Cortex of kidney (tissue), 1 donor: Measurements from ENCODE around the gene NOSTRIN.
"Not testable (repeated sequence)": the region's sequence is repeated elsewhere in the genome, so short reads cannot be mapped to it uniquely, and the experiment has no call there.

Source experiments
- DNase-seq: peaks from one replicate; lab custom pipeline; 2025; lab: John Stamatoyannopoulos, UW

Gene NOSTRIN

GRCh38 chr2:168790226-168790902 lies 12.1 kb upstream of the NOSTRIN start:
- DNase-seq, result no peak

- not testable (repeated sequence) for DNase-seq
Observed at GRCh38 chr2:168791140-168791539, 11.3 kb upstream of the NOSTRIN start.

DNA sequence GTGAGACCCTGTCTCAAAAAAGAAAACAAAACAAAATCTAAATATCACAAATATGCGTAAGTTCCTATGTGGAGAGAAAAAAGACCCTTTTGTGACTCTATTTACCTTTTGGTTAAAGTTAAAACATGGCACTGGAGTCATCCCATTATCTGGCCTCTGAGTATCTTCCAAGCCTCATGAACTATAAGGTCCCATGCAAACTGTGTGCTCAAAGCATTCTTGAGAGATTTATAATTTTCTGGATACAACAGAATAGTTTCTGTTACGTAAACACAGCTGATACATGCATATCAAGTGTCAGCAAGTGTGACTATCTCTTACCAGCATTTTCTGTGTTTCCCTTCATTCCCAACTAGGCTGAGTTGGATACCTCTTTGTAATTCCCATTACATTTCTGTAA lies 8.8 kb upstream of the NOSTRIN start:
- no peak for DNase-seq

GRCh38 chr2:168794968-168795367 lies 7.5 kb upstream of the NOSTRIN start:
- no peak for DNase-seq

- DNase-seq, result no peak
Observed at GRCh38 chr2:168796090-168796577, 6.3 kb upstream of the NOSTRIN start.

DNA sequence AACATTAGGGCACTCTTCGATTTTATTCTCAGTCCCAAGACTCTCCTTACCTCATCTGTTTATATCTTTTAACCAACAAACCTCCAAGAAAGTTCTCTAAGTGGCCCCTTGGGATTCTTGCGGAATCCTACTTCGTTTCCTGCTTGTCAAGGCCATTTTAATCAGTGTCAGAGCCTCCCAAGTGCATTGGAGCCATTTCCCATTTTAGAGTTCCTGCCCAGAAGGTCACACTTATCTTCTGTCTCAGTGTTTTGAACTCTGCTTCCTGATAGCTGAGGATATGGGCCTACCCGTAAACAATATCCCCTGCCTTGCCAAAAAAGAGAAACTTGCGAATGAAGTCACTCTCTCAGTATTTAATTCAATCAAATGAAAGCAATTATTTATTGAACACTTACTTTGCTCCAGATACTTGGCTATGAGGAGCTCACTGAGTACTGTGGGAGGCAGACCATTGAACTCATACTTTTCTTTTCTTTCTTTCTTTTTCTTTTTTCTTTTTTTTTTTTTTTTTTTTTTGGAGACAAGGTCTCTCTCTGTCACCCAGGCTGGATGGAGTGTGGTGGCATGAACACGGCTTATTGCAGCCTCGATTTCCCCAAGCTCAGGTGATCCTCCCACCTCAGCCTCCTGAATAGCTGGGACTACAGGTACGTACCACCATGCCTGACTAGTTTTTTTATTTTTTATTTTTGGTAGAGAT lies 5.7 kb upstream of the NOSTRIN start:
- no peak for DNase-seq

- DNase-seq, result no peak
Observed at GRCh38 chr2:168797286-168797655, 5.2 kb upstream of the NOSTRIN start.

- no peak for DNase-seq
Observed at GRCh38 chr2:168798076-168798887, 4.2 kb upstream of the NOSTRIN start.

- DNase-seq, result no peak
Observed at GRCh38 chr2:168798888-168799410, 3.5 kb upstream of the NOSTRIN start.

DNA sequence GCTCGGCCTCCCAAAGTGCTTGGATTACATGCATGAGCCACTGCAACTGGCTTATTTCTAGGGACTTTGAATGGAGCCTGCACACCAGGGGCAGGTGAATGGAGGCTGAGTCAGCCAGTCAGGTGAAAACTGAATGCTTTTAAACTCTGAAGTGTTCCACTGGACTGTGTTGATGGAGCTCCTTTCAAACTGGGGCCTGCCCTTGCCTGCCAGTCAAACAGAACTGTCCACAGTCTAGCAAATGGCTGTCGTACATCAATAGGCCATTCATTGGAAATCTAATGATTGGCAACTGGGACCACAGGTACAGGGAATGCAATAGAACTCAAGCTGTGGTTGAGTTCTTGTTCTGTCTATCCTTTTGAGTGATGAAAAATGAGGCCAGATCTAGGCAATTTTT lies 966 bp upstream of the NOSTRIN start:
- DNase-seq, result no peak

- DNase-seq, result no peak
Observed at GRCh38 chr2:168802859-168803725, 655 bp downstream of the NOSTRIN start.

DNA sequence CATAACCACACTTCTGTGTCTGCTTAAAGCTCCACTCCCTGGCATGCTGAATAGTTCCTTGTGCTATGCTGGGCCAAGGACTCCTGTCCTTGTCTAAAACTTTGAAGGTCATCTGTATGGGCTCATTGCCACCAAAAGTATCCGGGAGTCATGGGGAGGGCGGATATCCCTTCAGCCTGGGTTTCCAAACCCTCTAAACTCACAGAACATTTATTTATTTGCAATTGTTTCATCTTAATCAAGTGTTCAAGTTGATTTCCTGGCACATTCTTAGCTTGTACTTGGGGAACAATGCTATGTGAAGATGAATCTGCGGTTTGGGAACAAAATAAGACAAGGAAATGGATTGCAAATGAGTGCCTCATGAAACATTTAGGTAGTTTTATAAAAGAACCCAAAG lies 1.8 kb downstream of the NOSTRIN start:
- DNase-seq, result no peak

DNA sequence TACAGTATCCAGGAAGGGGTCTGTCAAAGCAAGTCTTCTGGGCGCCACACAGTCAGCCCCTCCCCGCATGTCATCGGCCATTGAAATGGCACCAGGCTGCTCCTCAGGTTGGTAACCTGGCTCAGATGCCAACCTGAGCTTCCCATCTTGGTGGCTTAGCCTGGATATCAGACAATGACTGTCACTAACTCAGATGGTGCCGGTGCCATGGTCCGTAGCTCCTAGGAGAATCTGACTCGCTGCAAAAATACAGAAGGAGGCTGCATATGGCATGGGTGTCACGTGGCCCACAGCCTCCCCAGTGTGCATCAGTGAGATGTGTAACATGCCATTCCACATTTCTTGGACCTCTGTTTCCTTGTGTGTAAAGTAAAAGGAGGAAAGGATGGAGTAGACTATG lies 3.2 kb downstream of the NOSTRIN start:
- DNase-seq, result no peak

DNA sequence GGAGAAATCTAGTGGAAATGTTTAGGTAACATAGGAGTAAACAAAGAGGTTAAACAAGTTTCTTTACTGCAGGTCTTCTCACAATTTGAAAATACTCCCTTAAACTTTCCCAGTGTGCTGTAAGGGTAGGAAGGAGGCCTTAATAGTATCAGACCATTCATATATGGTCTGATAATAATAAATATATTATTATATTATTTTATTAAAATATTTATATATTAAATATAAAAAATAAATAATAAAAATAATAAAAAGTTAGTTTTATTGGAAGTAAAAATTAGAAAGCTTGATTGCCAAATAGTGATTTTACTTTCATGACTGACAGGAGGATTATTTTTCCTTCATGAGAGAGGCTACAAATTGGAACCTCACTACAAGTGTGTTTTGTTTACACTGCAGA lies 7.1 kb downstream of the NOSTRIN start:
- no peak for DNase-seq

- DNase-seq, result no peak
Observed at GRCh38 chr2:168810235-168810634, 7.8 kb downstream of the NOSTRIN start.

- DNase-seq, result no peak
Observed at GRCh38 chr2:168811696-168812095, 9.3 kb downstream of the NOSTRIN start.

- DNase-seq, result no peak
Observed at GRCh38 chr2:168814046-168814445, 11.6 kb downstream of the NOSTRIN start.

- no peak for DNase-seq
Observed at GRCh38 chr2:168814939-168815907, 12.8 kb downstream of the NOSTRIN start.

GRCh38 chr2:168816369-168816768 lies 13.9 kb downstream of the NOSTRIN start:
- no peak for DNase-seq

DNA sequence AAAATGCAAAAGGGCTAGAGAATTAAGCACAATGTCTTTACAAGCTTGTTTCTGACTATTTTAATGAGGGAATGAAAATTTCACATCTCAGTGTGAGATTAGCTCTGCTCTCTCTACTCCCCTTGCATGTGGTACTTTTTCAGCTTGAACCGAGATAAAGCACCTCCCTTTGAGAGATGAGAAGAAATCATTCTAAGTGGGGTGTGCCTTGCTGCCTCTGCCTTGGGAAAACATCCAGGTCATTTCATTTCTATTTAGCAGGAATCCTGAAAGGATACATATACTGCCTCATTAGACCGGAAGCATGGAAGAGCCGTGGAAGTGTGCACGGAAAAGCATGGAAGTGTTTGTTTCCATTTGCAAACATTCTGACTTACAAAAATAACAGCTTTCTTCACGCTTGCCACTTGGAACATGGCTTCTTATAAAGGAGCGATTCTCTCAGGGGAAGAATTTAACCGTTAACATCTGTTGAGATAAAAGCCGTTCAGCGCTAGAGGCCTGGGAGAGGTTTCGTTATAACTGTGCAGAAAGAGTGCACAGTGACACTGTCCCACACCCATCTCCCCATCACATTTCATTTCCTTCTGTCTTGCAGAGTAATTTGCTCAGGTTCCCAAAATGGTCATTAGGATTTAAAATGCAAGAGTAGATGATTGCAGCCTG lies 16.7 kb downstream of the NOSTRIN start:
- no peak for DNase-seq
